GM12874 (cell line): Measurements from ENCODE around the gene BICC1.

Source experiments
- TF ChIP-seq, protein P1 (sequence below): IDR thresholded peaks from 2 replicates; pipeline ENCODE4 v1.5.1; 2011; ENCODE audit warnings: low read depth, mild to moderate bottlenecking, control low read depth, low read length, moderate library complexity; ENCODE audit not compliant: insufficient read depth

BICC1 gene

DNA sequence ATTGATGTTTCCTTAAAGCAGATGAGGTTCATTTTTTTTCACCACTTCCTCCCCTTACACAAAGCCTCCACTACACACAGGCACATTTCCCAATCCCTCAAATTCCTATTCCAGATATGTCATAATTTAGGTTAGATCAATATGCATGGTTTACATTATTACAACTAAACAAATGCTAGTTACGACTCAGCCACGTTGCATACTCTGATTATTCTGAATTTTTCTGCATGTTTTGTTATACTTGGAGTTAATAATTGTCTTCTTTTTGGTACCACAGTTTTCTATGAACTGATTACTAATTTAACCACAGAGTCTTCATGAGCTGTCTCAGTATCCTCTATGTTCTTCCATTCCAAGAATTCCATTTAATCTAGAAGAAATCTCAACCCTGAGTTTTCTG is 4.4 kb upstream of the BICC1 start:
- TF ChIP-seq, protein P1, sequence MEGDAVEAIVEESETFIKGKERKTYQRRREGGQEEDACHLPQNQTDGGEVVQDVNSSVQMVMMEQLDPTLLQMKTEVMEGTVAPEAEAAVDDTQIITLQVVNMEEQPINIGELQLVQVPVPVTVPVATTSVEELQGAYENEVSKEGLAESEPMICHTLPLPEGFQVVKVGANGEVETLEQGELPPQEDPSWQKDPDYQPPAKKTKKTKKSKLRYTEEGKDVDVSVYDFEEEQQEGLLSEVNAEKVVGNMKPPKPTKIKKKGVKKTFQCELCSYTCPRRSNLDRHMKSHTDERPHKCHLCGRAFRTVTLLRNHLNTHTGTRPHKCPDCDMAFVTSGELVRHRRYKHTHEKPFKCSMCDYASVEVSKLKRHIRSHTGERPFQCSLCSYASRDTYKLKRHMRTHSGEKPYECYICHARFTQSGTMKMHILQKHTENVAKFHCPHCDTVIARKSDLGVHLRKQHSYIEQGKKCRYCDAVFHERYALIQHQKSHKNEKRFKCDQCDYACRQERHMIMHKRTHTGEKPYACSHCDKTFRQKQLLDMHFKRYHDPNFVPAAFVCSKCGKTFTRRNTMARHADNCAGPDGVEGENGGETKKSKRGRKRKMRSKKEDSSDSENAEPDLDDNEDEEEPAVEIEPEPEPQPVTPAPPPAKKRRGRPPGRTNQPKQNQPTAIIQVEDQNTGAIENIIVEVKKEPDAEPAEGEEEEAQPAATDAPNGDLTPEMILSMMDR: no peak

DNA sequence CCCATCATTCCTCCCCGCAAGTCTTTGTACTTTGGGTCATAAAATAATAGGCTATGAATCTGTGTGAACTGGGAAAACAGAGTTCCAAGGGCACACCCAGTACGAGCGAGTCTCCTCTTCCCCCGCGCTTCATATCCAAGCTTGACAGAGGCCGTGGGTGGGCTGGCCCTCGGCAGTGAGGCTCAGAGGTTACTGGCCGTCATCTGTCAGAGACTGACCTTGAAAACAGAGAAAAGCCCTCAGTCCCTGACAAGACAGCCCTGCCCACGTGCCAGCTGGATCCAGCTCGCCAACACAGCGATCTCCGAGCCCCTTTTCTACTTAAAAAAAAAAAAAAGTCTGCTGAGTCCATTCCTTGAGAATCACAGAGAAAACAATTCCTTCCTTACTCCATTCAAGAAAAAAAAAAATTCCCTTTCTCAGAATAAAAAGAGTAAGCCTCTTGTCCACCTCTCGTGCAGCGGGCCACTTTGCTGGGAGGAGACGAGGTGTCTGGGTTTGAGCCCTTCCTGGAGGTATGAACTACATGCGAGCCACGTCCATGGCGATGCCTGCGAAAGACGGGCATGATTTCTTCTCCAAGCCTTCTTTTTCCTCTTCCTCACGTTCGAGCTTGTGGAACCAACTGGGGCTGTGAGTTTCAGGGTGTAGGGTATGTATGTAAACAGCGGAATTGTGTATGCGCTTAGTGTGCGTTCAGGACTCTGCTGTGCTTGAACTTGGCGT is 744 bp upstream of the BICC1 start:
- TF ChIP-seq, protein P1: no peak

DNA sequence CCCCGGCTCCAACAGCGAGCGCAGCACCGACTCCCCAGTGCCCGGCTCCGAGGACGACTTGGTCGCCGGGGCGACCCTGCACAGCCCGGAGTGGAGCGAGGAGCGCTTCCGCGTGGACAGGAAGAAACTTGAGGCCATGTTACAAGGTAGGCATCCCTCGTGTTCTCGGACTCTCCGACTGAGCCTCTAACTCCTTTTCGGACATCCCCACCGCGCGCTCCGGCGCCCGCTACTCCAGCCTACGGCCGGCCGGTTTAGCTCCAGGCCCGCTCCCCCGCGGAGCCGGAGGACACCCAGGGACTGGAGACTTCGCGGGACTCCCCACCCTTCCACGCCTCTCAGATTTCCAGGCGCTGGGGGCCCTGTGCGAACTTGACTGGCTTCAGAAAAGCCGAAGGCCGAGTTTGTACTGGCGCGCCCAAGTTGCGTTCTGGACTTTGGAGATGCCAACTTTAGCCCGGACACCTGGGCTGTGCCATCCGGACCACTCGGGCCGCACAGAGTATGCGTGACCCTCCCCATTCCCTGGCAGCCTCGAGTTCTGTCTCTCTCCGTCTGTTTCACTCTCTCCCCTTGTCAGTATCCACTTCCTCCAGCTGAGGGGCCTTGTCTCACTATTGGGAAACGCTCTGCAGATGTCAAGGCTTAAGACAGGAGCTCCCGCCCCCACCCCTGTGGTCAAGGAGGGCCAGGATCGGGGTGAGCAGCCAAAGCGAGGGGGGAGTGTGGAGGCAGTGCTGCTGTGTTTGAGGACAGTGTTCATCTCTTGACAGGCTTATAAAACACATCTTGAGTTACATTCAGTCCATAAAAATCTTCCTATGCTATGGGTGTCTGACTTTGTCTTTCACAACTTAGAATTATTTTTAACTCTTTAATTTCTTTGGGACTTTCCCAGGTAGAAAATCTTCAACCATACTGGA is 777 bp downstream of the BICC1 start:
- TF ChIP-seq, protein P1: no peak

DNA sequence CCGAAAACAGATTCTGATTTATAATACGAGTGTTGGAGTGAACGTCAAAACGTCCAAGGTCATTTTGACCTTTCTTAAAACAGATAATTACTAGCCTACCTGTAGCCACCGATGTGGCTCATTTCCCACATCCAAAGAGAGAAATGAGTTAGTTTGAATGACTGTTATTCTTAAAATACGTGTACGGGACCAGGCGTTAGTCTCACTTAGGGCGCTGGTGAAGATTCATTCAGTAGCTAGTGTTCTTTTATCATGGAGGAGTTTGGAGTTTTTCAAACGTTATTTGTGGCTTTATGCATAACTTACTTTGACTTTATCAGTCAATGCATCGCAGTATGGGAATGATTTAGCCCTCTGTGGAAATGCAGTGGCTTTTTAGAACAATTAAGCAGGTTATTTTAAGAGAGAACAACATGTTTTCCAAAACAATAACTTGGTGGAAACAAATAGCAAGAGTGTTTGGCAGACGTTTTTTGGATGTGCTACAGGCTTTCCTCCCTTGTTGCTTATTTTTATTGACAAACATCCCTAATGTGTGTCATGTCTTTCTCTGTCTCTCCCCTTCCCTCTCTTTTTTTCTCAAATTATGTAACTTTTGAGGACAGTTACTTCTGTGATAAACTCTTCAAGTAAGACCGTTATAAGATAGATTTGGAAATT is 1.6 kb downstream of the BICC1 start:
- TF ChIP-seq, protein P1: no peak

DNA sequence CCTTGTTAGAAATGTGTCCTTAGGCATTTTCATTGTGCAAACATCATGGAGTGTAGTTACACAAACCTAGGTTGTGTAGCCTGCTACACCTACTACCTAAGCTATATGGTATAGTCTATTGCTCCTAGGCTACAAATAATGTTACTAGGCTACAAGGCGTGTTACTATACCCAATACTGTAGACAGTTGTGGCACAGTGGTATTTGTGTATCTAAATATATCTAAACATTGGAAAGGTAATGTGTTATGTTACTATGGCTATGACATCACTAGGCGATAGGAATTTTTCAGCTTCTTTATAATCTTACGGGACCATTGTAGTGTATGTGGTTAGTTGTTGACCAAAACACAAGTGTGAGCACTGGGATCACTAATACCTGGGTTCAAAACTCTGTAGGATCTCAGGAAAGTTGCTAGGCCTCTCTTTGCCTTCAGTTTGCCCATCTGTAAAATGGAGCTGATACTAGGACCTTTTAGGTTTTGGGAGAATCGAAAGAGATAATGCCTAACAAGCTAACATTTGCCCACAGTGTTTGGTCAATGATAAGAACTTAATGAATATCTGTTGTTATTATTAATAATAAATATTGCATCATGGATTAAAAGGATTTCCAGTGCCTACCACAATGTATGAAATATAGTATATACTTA is 2.7 kb downstream of the BICC1 start:
- TF ChIP-seq, protein P1: no peak

DNA sequence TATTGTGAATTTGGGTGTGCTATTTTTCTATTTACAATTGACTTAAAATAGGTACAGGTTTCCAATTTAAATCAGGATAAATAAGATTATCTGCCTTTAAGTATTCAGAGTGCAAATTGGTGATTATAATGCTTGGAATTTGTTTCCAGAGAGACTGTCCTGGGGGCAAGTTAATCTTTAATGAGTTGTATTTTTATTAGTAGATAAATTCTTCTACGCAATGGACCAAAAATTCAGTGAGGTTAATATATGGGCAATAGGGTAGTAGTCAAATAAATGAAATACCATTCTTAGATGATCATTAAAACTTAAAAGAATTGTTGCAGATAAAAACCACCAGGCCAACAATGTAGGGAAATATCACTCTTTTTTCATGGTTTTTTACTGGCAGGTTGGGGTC is 3.4 kb downstream of the BICC1 start:
- TF ChIP-seq, protein P1: no peak
